DMS79 treated with DMSO at 0.1 percent for 48 hours (cell line): Measurements from ENCODE around the gene SYT6.
"Not testable (repeated sequence)": the region's sequence is repeated elsewhere in the genome, so short reads cannot be mapped to it uniquely, and the experiment has no call there.

ENCODE experiments used
- DNase-seq: peaks from one replicate; lab custom pipeline; 2025; lab: John Stamatoyannopoulos, UW

The SYT6 gene

DNA sequence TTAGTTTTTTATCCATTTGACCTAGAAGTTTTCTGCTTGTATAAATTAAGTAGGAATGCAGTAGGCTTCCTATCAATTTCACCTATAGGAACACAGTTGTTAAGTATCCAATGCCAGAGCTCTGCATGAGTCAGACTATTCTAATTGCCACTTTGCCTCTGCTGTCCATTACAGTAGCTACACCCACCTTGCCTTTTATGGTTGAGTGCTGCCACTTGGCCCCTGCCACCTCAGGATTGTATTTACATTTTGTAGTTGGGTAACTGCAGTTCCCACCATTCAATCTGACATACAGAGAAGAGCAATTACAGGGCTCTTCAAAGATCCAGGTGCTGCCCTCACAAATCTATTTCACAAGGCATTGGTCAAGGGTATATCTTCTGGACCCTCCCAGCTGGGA is 83.9 kb downstream of the SYT6 start:
- DNase-seq, result not testable (repeated sequence)

DNA sequence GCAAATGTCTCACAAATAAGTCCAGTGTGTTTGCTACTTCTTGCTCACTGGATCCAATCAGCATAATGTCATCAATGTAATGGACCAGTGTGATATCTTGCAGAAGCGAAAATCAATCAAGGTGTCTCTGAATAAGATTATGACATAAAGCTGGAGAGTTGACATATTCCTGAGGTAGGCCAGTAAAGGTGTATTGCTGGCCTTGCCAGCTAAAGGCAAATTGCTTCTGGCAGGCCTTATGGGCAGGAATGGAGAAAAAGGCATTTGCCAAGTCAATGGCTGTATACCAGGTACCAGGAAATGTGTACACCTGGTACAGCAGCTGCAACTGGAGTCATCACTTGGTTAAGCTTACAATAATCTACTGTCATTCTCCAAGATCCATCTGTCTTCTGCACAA is 85.0 kb downstream of the SYT6 start:
- DNase-seq, result not testable (repeated sequence)

GRCh38 chr1:114065671-114066070 is 88.0 kb downstream of the SYT6 start:
- not testable (repeated sequence) for DNase-seq

GRCh38 chr1:114063544-114063943 is 90.1 kb downstream of the SYT6 start:
- no peak for DNase-seq

GRCh38 chr1:114062477-114063099 is 91.1 kb downstream of the SYT6 start:
- no peak for DNase-seq

GRCh38 chr1:114061121-114061830 is 92.4 kb downstream of the SYT6 start:
- no peak for DNase-seq

DNA sequence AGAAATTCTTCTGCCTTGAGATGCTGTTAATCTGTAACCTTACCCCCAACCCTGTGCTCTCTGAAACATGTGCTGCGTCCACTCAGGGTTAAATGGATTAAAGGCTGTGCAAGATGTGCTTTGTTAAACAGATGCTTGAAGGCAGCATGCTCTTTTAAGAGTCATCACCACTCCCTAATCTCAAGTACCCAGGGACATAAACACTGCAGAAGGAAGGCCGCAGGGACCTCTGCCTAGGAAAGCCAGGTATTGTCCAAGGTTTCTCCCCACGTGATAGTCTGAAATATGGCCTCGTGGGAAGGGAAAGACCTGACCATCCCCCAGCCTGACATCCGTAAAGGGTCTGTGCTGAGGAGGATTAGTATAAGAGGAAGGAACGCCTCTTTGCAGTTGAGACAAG is 95.4 kb downstream of the SYT6 start:
- not testable (repeated sequence) for DNase-seq

DNA sequence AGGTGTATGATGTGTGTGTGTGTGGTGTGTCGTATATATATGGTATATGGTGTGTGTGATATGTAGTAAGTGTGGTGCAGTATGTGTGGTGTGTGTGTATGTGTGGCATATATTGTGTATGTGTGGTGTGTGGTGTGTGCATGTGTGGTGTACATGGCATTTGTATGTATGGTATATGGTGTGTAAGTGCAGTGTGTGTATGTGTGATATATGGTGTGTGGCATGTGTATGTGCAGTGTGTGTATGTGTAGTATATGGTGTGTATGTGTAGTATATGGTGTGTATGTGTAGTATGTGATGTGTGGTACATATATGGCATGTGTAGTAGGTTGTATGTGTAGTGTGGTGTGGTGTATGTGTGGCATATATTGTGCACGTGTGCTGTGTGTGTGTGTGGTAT is 99.5 kb downstream of the SYT6 start:
- no peak for DNase-seq

DNA sequence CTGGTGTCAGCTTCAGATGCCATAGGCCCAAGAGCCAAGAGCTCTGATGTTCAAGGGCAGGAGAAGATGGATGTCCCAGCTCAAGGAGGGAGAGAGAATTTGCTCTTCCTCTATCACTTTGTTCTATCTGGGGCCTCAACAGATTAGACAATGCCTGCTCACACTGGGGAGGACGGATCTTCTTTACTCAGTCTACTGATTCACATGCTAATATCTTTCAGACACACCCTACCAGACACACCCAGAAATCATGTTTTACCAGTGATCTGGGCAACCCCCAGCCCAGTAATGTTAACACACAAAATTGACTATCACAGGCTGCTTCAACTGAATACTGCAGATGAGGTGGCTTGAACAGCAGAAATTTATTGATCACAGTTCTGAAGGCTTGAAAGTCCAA is 105.4 kb downstream of the SYT6 start:
- no peak for DNase-seq

- DNase-seq, result no peak
Measured at GRCh38 chr1:114043548-114043947, 110.1 kb downstream of the SYT6 start.

DNA sequence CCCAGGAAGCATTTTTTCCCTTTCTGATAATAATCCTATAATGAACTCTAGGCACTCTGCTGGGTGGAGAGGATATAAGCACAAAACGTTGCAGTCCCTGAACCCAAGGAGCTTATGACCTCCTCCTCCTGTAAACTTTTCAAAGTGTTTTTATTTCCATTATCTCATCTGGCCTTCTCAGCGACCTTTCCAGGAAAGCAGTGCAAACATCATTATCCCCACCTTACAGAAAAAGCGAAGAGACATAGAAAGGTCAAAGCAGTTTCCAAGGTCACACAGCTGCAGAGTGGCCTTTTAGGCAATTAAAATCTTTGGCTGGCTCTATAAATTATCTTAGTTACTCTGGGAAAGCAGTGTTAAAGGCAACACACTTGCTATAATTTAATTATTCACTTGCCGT is 110.6 kb downstream of the SYT6 start:
- no peak for DNase-seq

DNA sequence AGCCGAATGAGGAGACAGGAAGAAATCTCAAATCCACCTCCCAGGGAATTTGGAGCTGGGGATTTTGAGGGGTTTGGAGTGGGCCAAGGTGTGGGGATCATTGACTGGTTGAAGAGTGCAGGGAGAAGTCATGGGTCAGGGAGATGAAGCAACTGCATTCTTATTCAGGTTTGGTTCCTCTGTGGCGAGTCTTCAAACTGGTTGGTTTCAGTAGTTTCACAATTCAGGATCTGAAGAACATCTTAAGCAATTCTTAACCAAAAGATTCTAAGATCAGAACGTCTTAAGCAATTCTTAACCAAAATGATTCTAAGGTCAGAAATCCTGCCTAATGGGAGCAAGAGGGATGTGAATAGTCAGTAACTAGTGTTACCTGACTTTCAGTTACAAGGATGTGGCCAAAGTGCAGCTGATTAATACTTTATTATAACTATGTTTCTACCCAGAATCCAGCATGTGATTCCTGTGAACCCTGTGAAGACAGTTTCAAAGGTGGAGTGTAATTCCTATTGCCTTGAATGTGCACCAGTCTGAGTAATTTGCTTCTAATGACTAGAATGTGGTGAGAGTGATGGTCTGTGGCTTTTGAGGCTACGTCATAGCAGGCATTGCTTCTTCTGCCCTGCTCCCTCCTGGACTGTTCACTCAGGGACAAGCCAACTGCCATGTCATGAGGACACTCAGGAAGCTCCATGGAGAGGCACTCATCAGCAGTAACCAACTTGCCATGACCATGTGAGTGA is 113.2 kb downstream of the SYT6 start:
- no peak for DNase-seq
